Hypothalamus (tissue), 51 donors: ENCODE data around the gene PCDHA10.
A peak's percentile ranks its signal among the peaks of the same experiment; 100 is the strongest.
"Not testable (repeated sequence)": the region's sequence is repeated elsewhere in the genome, so short reads cannot be mapped to it uniquely, and the experiment has no call there.

Experiments used
- DNase-seq, 51 donors: peaks; one replicate each; lab custom pipeline; 2025; lab: John Stamatoyannopoulos, UW

Gene PCDHA10, protein sequence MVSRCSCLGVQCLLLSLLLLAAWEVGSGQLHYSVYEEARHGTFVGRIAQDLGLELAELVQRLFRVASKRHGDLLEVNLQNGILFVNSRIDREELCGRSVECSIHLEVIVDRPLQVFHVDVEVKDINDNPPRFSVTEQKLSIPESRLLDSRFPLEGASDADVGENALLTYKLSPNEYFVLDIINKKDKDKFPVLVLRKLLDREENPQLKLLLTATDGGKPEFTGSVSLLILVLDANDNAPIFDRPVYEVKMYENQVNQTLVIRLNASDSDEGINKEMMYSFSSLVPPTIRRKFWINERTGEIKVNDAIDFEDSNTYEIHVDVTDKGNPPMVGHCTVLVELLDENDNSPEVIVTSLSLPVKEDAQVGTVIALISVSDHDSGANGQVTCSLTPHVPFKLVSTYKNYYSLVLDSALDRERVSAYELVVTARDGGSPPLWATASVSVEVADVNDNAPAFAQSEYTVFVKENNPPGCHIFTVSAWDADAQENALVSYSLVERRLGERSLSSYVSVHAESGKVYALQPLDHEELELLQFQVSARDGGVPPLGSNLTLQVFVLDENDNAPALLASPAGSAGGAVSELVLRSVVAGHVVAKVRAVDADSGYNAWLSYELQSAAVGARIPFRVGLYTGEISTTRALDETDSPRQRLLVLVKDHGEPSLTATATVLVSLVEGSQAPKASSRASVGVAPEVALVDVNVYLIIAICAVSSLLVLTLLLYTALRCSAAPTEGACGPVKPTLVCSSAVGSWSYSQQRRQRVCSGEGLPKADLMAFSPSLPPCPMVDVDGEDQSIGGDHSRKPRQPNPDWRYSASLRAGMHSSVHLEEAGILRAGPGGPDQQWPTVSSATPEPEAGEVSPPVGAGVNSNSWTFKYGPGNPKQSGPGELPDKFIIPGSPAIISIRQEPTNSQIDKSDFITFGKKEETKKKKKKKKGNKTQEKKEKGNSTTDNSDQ

GRCh38 chr5:140855772-140856674 is at the start of gene PCDHA10:
PCDHA10 (plus strand) TSS chr5:140855897; CDS start chr5:140856049, 152 bp downstream.
- peak in 4 of 51 donors; percentile 2 to 40 (median 22) for DNase-seq

DNA sequence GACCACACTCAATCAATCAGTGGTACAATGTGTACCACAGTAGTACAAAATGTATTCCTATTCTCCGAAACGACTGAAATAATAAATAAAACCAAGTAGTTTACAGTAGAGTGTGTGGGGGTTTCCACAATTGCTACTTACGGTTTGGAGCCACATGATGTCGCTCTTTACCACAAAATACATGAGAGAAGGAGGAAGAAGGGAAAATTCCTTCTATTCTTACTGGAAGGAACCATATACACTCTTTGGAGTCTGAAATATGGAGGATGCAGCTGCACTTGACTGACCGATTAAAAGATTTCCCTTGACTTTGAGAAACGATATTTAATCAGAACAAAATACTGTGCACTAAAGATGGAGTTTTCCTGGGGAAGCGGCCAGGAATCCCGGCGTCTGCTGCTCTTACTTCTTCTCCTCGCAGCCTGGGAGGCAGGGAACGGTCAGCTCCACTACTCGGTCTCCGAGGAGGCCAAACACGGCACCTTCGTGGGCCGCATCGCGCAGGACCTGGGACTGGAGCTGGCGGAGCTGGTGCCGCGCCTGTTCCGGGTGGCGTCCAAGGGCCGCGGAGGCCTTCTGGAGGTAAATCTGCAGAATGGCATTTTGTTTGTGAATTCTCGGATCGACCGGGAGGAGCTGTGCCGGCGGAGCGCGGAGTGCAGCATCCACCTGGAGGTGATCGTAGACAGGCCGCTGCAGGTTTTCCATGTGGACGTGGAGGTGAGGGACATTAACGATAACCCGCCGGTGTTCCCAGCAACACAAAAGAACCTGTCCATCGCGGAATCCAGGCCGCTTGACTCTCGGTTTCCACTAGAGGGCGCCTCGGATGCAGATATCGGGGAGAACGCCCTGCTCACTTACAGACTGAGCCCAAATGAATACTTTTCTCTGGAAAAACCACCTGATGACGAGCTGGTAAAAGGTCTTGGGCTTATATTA is 48.6 kb upstream of the PCDHA10 start, which contains the start of gene PCDHA4:
Gene PCDHA4 (plus strand): TSS at position 235 of the 942 bp plus-strand sequence.
- DNase-seq: peak in 18 of 51 donors; percentile 4 to 64 (median 30)

GRCh38 chr5:140808241-140808888 is 47.3 kb upstream of the PCDHA10 start:
- DNase-seq: not testable (repeated sequence)

DNA sequence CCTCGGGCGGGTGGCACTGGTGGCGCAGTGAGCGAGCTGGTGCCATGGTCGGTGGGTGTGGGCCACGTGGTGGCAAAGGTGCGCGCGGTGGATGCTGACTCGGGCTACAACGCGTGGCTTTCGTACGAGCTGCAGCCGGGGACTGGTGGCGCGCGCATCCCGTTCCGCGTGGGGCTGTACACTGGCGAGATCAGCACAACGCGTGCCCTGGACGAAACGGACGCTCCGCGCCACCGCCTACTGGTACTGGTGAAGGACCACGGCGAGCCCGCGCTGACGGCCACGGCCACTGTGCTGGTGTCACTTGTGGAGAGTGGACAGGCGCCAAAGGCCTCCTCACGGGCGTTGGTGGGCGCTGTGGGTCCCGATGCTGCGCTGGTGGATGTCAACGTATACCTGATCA is 46.8 kb upstream of the PCDHA10 start:
- DNase-seq: no peak

- DNase-seq: peak in 7 of 51 donors; percentile 4 to 44 (median 23)
These were observed 34.1 kb upstream of the PCDHA10 start, which contains the start of gene PCDHA5 for GRCh38 chr5:140821375-140822280. PCDHA5 (plus strand) TSS chr5:140821613.

GRCh38 chr5:140822281-140822629 is 33.4 kb upstream of the PCDHA10 start:
- no peak for DNase-seq

DNA sequence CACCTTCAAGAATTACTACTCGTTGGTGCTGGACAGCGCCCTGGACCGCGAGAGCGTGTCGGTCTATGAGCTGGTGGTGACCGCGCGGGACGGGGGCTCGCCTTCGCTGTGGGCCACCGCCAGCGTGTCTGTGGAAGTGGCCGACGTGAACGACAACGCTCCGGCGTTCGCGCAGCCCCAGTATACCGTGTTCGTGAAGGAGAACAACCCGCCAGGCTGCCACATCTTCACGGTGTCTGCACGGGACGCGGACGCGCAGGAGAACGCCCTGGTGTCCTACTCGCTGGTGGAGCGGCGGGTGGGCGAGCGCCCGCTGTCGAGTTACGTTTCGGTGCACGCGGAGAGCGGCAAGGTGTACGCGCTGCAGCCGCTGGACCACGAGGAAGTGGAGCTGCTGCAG is 32.7 kb upstream of the PCDHA10 start:
- not testable (repeated sequence) for DNase-seq

GRCh38 chr5:140823475-140823874 is 32.2 kb upstream of the PCDHA10 start:
- DNase-seq: no peak

- peak in 1 of 51 donors; percentile 5 for DNase-seq
These were observed 27.9 kb upstream of the PCDHA10 start, which contains the start of gene PCDHA6 for GRCh38 chr5:140827704-140828361. PCDHA6 (plus strand) TSS chr5:140827960; CDS start chr5:140828092, 132 bp downstream.

GRCh38 chr5:140828362-140828737 is 27.3 kb upstream of the PCDHA10 start:
- no peak for DNase-seq

DNA sequence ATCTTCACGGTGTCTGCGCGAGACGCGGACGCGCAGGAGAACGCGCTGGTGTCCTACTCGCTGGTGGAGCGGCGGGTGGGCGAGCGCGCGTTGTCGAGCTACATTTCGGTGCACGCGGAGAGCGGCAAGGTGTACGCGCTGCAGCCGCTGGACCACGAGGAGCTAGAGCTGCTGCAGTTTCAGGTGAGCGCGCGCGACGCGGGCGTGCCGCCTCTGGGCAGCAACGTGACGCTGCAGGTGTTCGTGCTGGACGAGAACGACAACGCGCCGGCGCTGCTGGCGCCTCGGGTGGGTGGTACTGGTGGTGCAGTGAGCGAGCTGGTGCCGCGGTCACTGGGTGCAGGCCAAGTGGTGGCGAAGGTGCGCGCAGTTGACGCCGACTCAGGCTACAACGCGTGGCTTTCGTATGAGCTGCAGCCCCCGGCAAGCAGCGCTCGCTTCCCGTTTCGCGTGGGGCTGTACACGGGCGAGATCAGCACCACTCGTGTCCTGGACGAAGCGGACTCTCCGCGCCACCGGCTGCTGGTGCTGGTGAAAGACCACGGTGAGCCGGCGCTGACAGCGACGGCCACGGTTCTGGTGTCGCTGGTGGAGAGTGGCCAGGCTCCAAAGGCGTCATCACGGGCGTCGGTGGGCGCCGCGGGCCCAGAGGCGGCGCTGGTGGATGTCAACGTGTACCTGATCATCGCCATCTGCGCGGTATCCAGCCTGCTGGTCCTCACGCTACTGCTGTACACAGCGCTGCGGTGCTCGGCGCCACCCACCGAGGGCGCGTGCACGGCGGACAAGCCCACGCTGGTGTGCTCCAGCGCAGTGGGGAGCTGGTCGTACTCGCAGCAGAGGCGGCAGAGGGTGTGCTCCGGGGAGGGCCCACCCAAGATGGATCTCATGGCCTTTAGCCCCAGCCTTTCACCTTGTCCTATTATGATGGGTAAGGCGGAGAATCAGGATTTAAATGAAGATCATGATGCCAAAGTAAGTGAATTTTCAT is 25.9 kb upstream of the PCDHA10 start:
- DNase-seq: not testable (repeated sequence)

DNA sequence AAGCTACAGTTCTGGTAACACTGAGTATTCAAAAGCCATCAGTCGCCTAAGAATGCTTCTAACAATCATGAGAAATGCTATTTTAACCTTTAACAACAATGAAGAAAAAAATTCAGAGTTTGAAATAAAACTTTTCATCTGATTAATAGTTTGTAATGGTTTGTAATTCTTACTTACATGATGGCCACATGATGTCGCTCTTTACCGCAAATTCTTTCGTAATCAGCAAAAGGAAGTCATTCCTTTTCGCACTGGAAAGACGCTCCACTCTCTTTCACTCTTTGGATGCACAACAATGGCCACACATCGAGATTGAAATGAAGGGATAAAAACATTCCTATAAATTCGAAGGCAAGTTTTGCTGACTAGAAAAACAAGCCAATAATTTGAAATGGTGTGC is 21.7 kb upstream of the PCDHA10 start, which contains the start of gene PCDHA7:
Gene PCDHA7 (plus strand): TSS at position 277 of the 400 bp plus-strand sequence. CDS start 115 bp downstream, at position 392.
- peak in 1 of 51 donors; percentile 36 for DNase-seq

- DNase-seq: peak in 1 of 51 donors; percentile 21
These were observed 21.2 kb upstream of the PCDHA10 start for GRCh38 chr5:140834439-140835008.

DNA sequence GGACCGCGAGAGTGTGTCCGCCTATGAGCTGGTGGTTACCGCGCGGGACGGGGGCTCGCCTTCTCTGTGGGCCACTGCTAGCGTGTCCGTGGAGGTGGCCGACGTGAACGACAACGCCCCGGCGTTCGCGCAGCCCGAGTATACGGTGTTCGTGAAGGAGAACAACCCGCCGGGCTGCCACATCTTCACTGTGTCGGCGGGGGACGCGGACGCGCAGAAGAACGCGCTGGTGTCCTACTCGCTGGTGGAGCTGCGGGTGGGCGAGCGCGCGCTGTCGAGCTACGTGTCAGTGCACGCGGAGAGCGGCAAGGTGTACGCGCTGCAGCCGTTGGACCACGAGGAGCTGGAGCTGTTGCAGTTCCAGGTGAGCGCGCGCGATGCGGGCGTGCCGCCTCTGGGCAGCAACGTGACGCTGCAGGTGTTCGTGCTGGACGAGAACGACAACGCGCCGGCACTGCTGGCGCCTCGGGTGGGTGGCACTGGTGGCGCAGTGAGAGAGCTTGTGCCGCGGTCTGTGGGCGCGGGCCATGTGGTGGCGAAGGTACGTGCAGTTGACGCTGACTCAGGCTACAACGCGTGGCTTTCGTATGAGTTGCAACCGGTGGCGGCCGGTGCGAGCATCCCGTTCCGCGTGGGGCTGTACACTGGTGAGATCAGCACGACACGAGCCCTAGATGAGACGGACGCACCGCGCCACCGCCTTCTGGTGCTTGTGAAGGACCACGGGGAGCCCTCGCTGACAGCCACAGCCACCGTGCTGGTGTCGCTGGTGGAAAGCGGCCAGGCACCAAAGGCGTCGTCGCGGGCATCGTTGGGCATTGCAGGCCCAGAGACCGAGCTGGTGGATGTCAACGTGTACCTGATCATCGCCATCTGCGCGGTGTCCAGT is 19.8 kb upstream of the PCDHA10 start:
- DNase-seq: no peak
